ENCODE measurements around the gene NLGN1.

- TF ChIP-seq POLR2A (IDR thresholded peaks at IDR 0.05) (no peak), EP300 (IDR thresholded peaks at IDR 0.05) (no peak)
These were observed 356.0 kb downstream of the NLGN1 start for GRCh38 chr3:173753593-173753992.
